ENCODE data around the gene DNAH3. TPM values are rescaled to one million over a fixed set of nuclear protein-coding genes. Genes with fewer than 3 reads are reported as not detected.

DNAH3 gene
- total RNA-seq, 1 experiment from 2014 or later = 0.24 TPM

DNA sequence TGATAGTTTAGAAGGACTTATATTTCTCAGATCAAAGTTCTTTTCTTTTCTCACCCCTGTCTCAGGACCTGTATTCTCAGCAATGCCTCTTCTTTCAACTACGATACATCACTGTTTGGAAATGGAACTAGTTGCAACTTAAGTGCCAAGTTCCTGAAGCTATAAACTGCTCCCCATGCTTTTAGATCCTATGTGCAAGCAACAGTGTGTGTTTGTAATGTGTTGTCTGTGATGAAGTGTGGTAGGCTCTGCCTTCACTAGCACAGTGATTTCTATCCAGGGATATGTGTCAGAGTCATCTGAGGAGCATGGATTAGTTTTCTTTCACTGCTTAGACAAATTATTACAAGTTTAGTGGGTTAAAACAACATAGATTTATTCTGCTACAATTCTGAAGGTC lies 42.3 kb upstream of the DNAH3 start:
- TF ChIP-seq, protein P1, sequence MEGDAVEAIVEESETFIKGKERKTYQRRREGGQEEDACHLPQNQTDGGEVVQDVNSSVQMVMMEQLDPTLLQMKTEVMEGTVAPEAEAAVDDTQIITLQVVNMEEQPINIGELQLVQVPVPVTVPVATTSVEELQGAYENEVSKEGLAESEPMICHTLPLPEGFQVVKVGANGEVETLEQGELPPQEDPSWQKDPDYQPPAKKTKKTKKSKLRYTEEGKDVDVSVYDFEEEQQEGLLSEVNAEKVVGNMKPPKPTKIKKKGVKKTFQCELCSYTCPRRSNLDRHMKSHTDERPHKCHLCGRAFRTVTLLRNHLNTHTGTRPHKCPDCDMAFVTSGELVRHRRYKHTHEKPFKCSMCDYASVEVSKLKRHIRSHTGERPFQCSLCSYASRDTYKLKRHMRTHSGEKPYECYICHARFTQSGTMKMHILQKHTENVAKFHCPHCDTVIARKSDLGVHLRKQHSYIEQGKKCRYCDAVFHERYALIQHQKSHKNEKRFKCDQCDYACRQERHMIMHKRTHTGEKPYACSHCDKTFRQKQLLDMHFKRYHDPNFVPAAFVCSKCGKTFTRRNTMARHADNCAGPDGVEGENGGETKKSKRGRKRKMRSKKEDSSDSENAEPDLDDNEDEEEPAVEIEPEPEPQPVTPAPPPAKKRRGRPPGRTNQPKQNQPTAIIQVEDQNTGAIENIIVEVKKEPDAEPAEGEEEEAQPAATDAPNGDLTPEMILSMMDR (conservative IDR thresholded peaks at IDR 0.05) = no peak
- H3K4ac ChIP-seq (ENCODE audit: low read depth, low read length) = no peak overlapping the region
- DNase-seq = no peak
- no peaks in the 10 kb centered on the region for H3K4me1 ChIP-seq (ENCODE audit: insufficient read depth, low read length)
- no peak overlapping the region for H4K91ac ChIP-seq (ENCODE audit: insufficient read length, low read depth, low read length)
- H3K27ac ChIP-seq (ENCODE audit: insufficient read length, low read depth, low read length) = no peak overlapping the region
- no peak overlapping the region for H3K56ac ChIP-seq (ENCODE audit: insufficient read length, low read depth, low read length)
- H4K20me1 ChIP-seq (ENCODE audit: control insufficient read depth, insufficient read depth, insufficient read length) = no peaks in the 10 kb centered on the region
- H3K9me3 ChIP-seq (ENCODE audit: control insufficient read depth, low read depth, low read length) = no peaks in the 10 kb centered on the region
- H3K27me3 Mint-ChIP-seq (ENCODE audit: low read depth) = peaks cover 11% of the 10 kb centered on the region
- H3K27me3 ChIP-seq (ENCODE audit: insufficient read depth, low read length) = no peaks in the 10 kb centered on the region
- no peaks in the 10 kb centered on the region for H3K79me1 ChIP-seq (ENCODE audit: insufficient read depth, low read depth, low read length, poor library complexity, severe bottlenecking)
- H3T11ph ChIP-seq (ENCODE audit: low read length) = no peak overlapping the region
- no peaks in the 10 kb centered on the region for H3K79me2 ChIP-seq (ENCODE audit: insufficient read depth, low read length)
- no peak overlapping the region for H2BK12ac ChIP-seq (ENCODE audit: insufficient read length, low read depth, low read length)
- H2BK120ac ChIP-seq (ENCODE audit: low read depth, low read length, poor library complexity, severe bottlenecking) = no peak overlapping the region
- H3K9me3 Mint-ChIP-seq = peaks cover 0 to 3% of the 10 kb centered on the region in 2 experiments; a peak in 1 of 5 replicates
- H3K4me3 Mint-ChIP-seq = no peak overlapping the region
- H3K23me2 ChIP-seq (ENCODE audit: insufficient read length, low read depth, low read length, poor library complexity, severe bottlenecking) = no peaks in the 10 kb centered on the region
- H2BK5ac ChIP-seq (ENCODE audit: insufficient read length, low read length) = no peak overlapping the region
- no peak overlapping the region for H2BK15ac ChIP-seq (ENCODE audit: low read depth, low read length)
- H2BK20ac ChIP-seq (ENCODE audit: low read depth, low read length, poor library complexity, severe bottlenecking) = no peak overlapping the region
- H3K9ac ChIP-seq (ENCODE audit: extremely low read depth, insufficient read length, low read length) = no peak overlapping the region
- no peak overlapping the region for H3K23ac ChIP-seq (ENCODE audit: insufficient read length, low read depth, low read length)
- H2AFZ ChIP-seq (ENCODE audit: low read length) = no peak overlapping the region
- no peak overlapping the region for H2AK5ac ChIP-seq (ENCODE audit: insufficient read length, low read length)
- no CpG with 5 or more reads among the region's 1 CpG for WGBS (ENCODE audit: extremely low coverage, insufficient read length, low lambda C conversion rate)
- H3K4me2 ChIP-seq (ENCODE audit: insufficient read depth, insufficient read length, low read length) = no peak overlapping the region
- no peak overlapping the region for H3K18ac ChIP-seq (ENCODE audit: insufficient read length, low read depth, low read length)
- H4K8ac ChIP-seq (replicated peaks; ENCODE audit: insufficient read length, low read depth, low read length) = no peak overlapping the region
- H3K14ac ChIP-seq (ENCODE audit: insufficient read depth, low read length) = no peak overlapping the region
- H3K27ac Mint-ChIP-seq = no peak overlapping the region
- no peak overlapping the region for H4K5ac ChIP-seq (ENCODE audit: insufficient read length, low read depth, low read length)
- no peaks in the 10 kb centered on the region for H3K36me3 Mint-ChIP-seq (ENCODE audit: insufficient read depth in 1 of 3, low read depth in 3 of 3)
- H3K4me1 Mint-ChIP-seq = peaks cover 0 to 5% of the 10 kb centered on the region in 2 experiments; a peak in 1 of 4 replicates

Measured in H9 (cell line).